ENCODE data around the gene ROR2.

DNA sequence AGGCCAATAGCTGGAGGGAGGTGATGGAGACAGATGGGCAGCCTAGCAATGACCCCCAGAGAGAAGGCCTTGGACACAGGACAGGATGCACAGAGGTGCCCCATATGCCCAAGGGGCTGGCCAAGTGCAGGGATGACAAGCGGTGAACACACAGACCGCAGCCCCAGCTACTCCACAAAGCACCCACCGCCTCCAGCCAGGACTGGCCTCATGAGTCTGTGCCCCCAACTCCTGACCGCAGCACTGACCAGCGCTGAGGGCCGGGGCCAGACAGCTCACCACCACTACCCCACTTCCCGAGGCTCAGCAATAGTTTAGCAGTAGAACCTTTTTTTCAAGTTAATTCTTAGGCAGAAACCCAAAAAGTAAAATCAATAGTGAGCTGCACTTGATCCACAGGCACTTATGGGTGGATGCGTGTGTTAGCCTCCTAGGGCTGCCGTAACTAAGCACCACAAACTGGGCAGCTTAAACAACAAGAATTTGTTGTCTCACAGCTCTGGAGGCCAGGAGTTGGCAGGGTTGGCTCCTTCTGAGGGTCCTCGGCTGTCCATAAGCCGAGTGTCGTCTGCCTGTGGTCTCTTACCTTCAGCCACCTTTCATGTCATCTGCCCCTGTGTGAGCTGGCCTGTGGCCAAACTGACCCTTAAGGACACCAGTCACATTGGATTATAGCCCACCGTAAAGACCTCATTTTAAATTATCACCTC lies 14.1 kb downstream of the ROR2 start:
- TF ChIP-seq POLR2AphosphoS5 (IDR thresholded peaks at IDR 0.05), result no peak
- TF ChIP-seq POLR2A (IDR thresholded peaks at IDR 0.05), result no peak
